HG03469 (cell line): Measurements from ENCODE around the gene PHRF1.

Source experiments
- ATAC-seq: cut with Tn5 transposase; IDR thresholded peaks from one replicate; pipeline ENCODE4 v1.9.1; 2021; ENCODE audit warnings: mild to moderate bottlenecking, moderate library complexity, moderate number of reproducible peaks; ENCODE audit not compliant: unreplicated experiment

Gene PHRF1

GRCh38 chr11:557328-558132 is 18.7 kb upstream of the PHRF1 start:
- ATAC-seq, result no peak

- no peak for ATAC-seq
Measured at GRCh38 chr11:558503-558902, 17.8 kb upstream of the PHRF1 start.

- ATAC-seq, result no peak
Measured at GRCh38 chr11:559020-559620, 17.1 kb upstream of the PHRF1 start.

- no peak for ATAC-seq
Measured at GRCh38 chr11:559712-560304, 16.5 kb upstream of the PHRF1 start.

GRCh38 chr11:560305-561147 is 15.7 kb upstream of the PHRF1 start, which contains the start of the genes LMNTD2 and RASSF7:
Gene LMNTD2 (minus strand): TSS chr11:560738. CDS start chr11:560716, 22 bp downstream.
Gene RASSF7 (plus strand): TSS chr11:560970. CDS start chr11:561769, 799 bp downstream.
- peak; percentile 46 for ATAC-seq

GRCh38 chr11:561148-562003 is 14.9 kb upstream of the PHRF1 start:
- ATAC-seq, result peak; percentile 18

GRCh38 chr11:562046-562645 is 14.1 kb upstream of the PHRF1 start:
- ATAC-seq, result no peak

GRCh38 chr11:563066-563811 is 13.0 kb upstream of the PHRF1 start:
- no peak for ATAC-seq

- ATAC-seq, result no peak
Measured at GRCh38 chr11:563812-564578, 12.3 kb upstream of the PHRF1 start.

GRCh38 chr11:565921-566509 is 10.3 kb upstream of the PHRF1 start:
- ATAC-seq, result no peak

GRCh38 chr11:567011-567628 is 9.2 kb upstream of the PHRF1 start:
- no peak for ATAC-seq

GRCh38 chr11:567629-568292 is 8.5 kb upstream of the PHRF1 start:
- ATAC-seq, result no peak

GRCh38 chr11:568306-569157 is 7.7 kb upstream of the PHRF1 start:
- ATAC-seq, result peak; percentile 74

GRCh38 chr11:569158-569885 is 6.9 kb upstream of the PHRF1 start:
- ATAC-seq, result no peak

- no peak for ATAC-seq
Measured at GRCh38 chr11:571802-572185, 4.5 kb upstream of the PHRF1 start.
